Measurements from ENCODE around the gene TMPRSS2. TPM values are rescaled to one million over a fixed set of nuclear protein-coding genes. Genes with fewer than 3 reads are reported as not detected.
A peak's percentile ranks its signal among the peaks of the same experiment; 100 is the strongest.
"Not testable (repeated sequence)": the region's sequence is repeated elsewhere in the genome, so short reads cannot be mapped to it uniquely, and the experiment has no call there.

Gene TMPRSS2
- polyA plus RNA-seq, 6 donors from 2014 or later = not detected

DNA sequence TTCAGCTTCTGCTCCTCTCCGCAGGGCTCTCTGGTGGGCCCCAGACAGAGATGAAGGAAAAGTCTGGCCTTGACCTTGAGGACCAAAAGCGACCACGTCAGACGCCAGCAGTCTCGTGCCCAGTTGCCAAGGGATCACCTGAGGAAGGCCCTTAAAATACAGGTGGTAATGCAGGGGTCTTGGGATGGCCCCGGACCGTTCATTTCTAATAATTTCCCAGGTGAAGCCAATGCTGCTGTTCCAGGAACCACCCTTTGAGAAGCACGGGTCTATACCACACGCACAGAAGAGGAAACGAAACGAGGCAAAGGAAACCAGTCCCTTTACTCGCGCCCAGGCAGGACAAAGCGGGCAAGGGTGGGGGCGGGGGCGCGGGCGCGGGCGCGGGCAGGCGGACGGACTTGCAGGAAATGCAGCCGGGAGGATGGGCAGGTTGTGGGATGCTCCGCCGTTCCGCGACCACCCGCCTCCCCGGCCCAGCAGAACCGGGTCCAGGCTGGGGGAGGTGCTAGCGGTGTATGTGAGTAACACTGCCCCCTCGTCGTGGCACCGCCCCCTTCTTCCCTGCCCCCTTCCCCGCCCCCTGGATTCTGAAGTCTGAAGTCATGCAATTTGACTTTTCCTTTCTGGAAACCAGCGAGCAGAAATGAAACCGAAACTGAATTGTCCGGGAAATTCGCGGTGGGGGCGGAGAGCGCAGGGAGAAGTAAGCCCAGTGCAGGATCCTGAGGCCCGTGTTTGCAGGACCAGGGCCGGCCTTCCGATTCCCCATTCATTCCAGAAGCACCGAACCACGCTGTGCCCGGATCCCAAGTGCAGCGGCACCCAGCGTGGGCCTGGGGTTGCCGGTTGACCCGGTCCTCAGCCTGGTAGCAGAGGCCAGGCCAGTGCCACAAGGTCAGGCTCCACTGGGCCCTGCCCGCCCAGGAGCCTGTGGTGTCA is 87.8 kb downstream of the TMPRSS2 start:
- peak overlapping the region; percentile 41 to 93 (median 76) for H3K27ac Mint-ChIP-seq
- H3K4me1 Mint-ChIP-seq = peaks cover 38 to 61% (median 55%) of the 10 kb centered on the region in 3 donors
- peak; percentile 98 to 99 for ATAC-seq (ENCODE audit: low read depth in 2 of 2)
- H3K9me3 Mint-ChIP-seq = peaks cover 0 to 11% (median 5%) of the 10 kb centered on the region in 7 donors
- peaks cover 0 to 7% of the 10 kb centered on the region in 2 donors for H3K36me3 Mint-ChIP-seq
- no peaks in the 10 kb centered on the region for H3K27me3 Mint-ChIP-seq
- peak; percentile 73 for DNase-seq
- H3K4me3 Mint-ChIP-seq = peak overlapping the region; percentile 73 to 90 (median 86)

DNA sequence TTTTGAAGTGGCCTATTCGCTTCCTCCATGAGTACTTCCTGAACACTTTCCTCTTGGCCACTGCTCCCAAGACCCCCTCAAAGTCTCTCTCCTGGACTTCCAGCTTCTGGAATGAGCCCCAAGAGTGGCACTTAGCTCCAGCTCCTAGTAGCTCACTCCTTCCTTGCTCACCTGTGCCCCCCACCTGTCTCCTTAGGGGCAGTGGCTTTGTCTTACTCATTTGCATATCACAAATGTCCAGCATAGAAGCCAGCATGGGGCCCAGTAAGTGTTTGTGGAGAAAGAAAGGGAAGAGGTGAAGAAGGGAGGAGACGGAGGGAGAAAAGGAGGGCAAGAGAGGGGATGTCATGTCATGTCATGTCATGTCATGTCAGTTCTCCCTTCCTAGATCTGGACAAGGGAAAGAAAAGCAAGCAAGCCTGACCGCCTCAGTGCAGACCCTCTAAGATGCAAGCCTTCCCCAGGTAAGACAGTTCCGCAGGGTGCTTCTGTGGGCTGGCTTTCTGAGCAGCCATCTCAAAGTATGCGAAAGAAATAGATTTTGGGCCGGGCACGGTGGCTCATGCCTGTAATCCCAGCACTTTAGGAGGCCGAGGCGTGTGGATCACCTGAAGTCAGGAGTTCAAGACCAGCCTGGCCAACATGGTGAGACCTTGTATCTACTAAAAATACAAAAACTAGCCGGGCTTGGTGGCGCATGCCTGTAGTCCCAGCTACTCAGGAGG is 88.8 kb downstream of the TMPRSS2 start:
- DNase-seq (no peak), ATAC-seq (ENCODE audit: low read depth in 2 of 2) (no peak)
- H3K27ac Mint-ChIP-seq = peak overlapping the region in 4 of 6 donors; percentile 27 to 87 (median 72)
- peaks cover 0 to 11% (median 5%) of the 10 kb centered on the region in 7 donors for H3K9me3 Mint-ChIP-seq
- peak overlapping the region in 6 of 8 donors; percentile 49 to 90 (median 85) for H3K4me3 Mint-ChIP-seq
- peaks cover 0 to 7% of the 10 kb centered on the region in 2 donors for H3K36me3 Mint-ChIP-seq
- peaks cover 38 to 51% (median 46%) of the 10 kb centered on the region in 3 donors for H3K4me1 Mint-ChIP-seq
- H3K27me3 Mint-ChIP-seq = no peaks in the 10 kb centered on the region

DNA sequence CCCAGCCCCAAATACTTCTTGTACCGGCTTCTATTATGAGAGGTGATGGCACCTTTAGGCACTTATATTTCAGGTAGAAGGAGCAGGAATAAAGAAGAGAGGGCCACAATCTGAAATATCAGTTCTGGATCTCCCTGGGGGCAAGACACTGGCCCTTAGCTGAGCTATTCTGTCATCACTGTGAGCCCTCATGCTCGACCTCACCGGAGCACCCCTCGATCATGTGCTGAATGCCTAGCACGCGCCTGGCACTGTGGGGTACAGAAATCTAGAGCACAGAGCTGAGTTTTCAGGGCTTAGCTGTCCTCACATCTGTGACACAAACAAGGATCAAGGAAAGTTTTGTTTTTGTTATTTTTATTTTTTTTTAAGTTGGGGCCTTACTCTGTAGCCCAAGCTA is 89.6 kb downstream of the TMPRSS2 start:
- Mint-ChIP-seq H3K27me3 (no peaks in the 10 kb centered on the region), H3K4me1 (peaks cover 32 to 48% (median 40%) of the 10 kb centered on the region in 3 donors), H3K27ac (peak overlapping the region; percentile 27 to 82 (median 70)), H3K4me3 (peak overlapping the region in 1 of 8 donors; percentile 4), H3K36me3 (peaks cover 0 to 7% of the 10 kb centered on the region in 2 donors), H3K9me3 (peaks cover 3 to 11% (median 7%) of the 10 kb centered on the region in 7 donors)
- no peak for ATAC-seq (ENCODE audit: low read depth in 2 of 2)
- DNase-seq = no peak

DNA sequence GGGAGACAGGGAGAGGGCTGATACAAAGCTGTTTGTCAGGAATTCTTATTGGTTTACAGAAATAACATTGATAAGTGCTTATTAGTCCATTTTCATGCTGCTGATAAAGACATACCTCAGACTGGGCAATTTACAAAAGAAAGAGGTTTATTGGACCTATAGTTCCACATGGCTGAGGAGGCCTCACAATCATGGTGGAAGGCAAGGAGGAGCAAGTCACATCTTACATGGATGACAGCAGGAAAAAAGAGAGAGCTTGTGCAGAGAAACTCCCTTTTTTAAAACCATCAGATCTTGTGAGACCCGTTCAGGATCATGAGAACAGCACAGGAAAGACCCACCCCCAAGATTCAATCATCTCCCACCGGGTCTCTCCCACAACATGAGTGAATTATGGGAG is 90.5 kb downstream of the TMPRSS2 start:
- not testable (repeated sequence) for H3K27me3 Mint-ChIP-seq, H3K4me3 Mint-ChIP-seq
- peak overlapping the region in 3 of 6 donors; percentile 27 to 58 (median 36) for H3K27ac Mint-ChIP-seq

More for the DNA sequence above, 90.5 kb downstream of the TMPRSS2 start:
- not testable (repeated sequence) for DNase-seq; H3K36me3 Mint-ChIP-seq; ATAC-seq (ENCODE audit: low read depth in 2 of 2)
- peaks cover 23 to 40% (median 31%) of the 10 kb centered on the region in 3 donors for H3K4me1 Mint-ChIP-seq
- peaks cover 5 to 19% (median 10%) of the 10 kb centered on the region in 7 donors for H3K9me3 Mint-ChIP-seq

Other genes with a start within 250 kb of the TMPRSS2 start
- gene FAM3B, start 191.4 kb downstream of the TMPRSS2 start, polyA plus RNA-seq (ENCODE audit: low read depth in 6 of 6) = not detected
- gene MX2, start 146.1 kb downstream of the TMPRSS2 start, polyA plus RNA-seq (ENCODE audit: low read depth in 6 of 6) = 10 to 100 TPM; 18.4 to 48.2 (median 40.3) TPM
- 100 to 1,000 TPM in 2 of 6 donors, 10 to 100 TPM in 4; 62.0 to 119 (median 77.7) TPM for gene MX1, start 81.9 kb downstream of the TMPRSS2 start, polyA plus RNA-seq (ENCODE audit: low read depth in 6 of 6)

Data from naive B cell (primary cell).